ENCODE measurements around the gene ALAS2.
"Not testable (repeated sequence)": the region's sequence is repeated elsewhere in the genome, so short reads cannot be mapped to it uniquely, and the experiment has no call there.

The ALAS2 gene

GRCh38 chrX:55030271-55031205 is at the start of gene ALAS2:
TSS of gene ALAS2 (minus strand) at chrX:55030977. CDS start at chrX:55026000, 4,977 bp downstream.
- no peak for DNase-seq

GRCh38 chrX:55074851-55075467 is 44.2 kb upstream of the ALAS2 start, which contains the start of gene PAGE2B:
TSS of gene PAGE2B (plus strand) at chrX:55075030. CDS start at chrX:55076042, 1,012 bp downstream.
- DNase-seq, result no peak

GRCh38 chrX:55072286-55072685 is 41.5 kb upstream of the ALAS2 start:
- DNase-seq, result no peak

GRCh38 chrX:55067180-55067579 is 36.4 kb upstream of the ALAS2 start:
- DNase-seq, result not testable (repeated sequence)

- peak in 1 of 2 experiments; percentile 5 for DNase-seq
Measured at GRCh38 chrX:55057675-55058249, 27.0 kb upstream of the ALAS2 start.

DNA sequence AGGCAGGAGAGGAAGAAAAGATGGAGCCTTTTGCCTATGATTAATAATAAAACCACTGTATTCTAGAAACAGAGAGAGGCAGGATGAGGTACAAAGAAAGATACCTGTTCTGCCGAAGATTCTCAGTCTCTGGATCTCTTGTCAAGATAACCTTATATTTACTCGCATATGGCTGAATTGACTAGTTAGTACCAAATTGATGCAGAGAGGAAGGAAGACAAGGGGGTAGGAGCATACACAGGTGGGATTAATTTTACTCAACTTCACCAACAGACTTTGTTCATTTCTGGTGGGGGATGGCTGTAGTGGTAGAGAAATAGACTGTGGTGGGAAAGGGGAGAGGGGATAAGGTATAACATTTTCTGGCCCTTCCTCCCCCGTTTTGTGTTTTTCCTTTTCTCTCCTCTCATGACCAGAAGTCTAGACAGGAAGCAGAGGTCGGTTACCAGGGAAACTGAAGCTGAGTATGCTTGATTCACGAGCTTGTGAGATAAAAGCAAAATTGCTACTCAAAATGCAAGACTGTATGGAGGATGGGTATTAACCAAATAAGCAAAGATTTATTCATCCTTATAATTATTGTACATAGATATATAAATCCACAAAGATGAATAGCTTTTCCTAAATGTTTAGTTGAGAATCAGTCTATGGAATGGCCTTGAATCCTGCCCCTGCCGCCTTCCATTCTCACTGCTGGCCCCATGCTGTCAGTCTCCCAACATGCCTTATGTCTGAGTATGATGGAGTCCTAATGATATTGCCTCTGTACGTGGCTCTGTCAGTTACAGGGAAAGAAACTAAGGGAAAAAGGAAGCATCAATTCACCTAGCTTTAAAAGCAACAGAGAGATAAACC is 26.3 kb upstream of the ALAS2 start:
- DNase-seq, result no peak

DNA sequence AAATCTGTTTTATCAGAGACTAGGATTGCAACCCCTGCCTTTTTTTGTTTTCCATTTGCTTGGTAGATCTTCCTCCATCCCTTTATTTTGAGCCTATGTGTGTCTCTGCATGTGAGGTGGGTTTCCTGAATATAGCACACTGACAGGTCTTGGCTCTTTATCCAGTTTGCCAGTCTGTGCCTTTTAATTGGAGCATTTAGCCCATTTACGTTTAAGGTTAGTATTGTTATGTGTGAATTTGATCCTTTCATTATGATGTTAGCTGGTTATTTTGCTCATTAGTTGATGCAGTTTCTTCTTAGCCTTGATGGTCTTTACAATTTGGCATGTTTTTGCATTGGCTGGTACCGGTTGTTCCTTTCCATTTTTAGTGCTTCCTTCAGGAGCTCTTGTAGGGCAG is 19.8 kb upstream of the ALAS2 start:
- DNase-seq, result not testable (repeated sequence)

GRCh38 chrX:55041514-55041913 is 10.7 kb upstream of the ALAS2 start:
- DNase-seq, result no peak

DNA sequence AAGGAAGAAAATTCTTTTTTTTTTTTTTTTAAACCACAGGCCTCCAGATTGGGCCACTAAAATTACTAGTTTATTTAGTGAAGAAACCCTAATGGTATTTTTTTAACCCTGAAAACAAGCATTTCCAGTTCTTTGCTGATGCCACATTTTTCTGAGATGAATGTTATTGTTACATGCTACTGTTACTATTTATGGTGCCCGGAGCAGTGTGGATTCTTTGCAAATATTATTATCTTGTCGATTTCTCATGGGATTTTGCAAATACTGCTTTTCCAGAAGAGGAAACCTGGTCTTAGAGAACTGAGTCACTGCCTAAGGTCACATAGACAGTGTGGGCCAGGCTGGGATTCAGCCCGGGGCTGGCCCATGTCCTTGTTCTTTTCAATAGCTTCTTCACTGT is 8.7 kb upstream of the ALAS2 start:
- no peak for DNase-seq

GRCh38 chrX:55033429-55033828 is 2.7 kb upstream of the ALAS2 start:
- DNase-seq, result no peak

GRCh38 chrX:55029291-55029690 is 1.5 kb downstream of the ALAS2 start:
- no peak for DNase-seq

DNA sequence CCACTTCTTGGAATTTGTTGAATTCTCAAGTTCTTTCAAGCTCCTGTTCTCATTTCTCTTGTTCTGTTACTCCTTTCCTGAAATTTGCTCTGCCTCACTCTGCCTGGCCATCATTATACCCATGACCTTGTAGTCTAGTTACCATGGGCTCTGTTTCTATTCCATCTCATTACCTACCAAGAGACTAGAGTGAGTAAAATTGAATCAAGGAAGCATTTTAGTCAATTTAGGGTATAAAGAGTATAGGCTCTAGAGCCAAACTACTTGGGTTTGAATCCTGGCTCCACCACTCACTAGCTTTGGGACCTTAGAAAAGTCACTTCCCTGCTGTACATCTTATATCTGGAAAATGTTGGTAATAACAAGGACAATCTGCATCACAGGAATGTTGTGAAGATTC is 2.2 kb downstream of the ALAS2 start:
- DNase-seq, result no peak

GRCh38 chrX:55028040-55028439 is 2.7 kb downstream of the ALAS2 start:
- no peak for DNase-seq

DNA sequence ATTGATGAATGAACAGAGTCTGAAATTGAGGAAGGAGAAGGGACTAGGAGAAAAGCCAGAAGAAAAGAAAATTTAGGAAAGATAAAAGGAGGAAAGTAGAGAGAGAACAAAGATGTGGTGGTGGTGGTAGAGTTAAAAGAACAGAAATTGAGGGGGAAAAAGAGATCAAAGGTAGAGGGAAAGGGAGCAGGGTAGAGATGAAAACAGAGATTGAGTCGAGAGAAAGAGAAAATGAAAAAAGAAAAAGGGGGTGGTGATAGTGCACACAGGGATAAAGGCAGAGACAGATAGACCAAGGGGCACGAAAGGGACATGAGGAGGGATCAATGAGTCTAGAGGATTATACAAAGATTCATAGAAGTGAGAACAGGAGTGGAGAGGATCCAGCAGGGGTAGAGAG is 3.9 kb downstream of the ALAS2 start:
- no peak for DNase-seq

GRCh38 chrX:55026143-55026542 is 4.6 kb downstream of the ALAS2 start:
- DNase-seq, result no peak

- no peak for DNase-seq
Measured at GRCh38 chrX:55014897-55015299, 15.9 kb downstream of the ALAS2 start.

- DNase-seq, result peak in 1 of 2 experiments; percentile 0
Measured at GRCh38 chrX:55011294-55011693, 19.5 kb downstream of the ALAS2 start.

DNA sequence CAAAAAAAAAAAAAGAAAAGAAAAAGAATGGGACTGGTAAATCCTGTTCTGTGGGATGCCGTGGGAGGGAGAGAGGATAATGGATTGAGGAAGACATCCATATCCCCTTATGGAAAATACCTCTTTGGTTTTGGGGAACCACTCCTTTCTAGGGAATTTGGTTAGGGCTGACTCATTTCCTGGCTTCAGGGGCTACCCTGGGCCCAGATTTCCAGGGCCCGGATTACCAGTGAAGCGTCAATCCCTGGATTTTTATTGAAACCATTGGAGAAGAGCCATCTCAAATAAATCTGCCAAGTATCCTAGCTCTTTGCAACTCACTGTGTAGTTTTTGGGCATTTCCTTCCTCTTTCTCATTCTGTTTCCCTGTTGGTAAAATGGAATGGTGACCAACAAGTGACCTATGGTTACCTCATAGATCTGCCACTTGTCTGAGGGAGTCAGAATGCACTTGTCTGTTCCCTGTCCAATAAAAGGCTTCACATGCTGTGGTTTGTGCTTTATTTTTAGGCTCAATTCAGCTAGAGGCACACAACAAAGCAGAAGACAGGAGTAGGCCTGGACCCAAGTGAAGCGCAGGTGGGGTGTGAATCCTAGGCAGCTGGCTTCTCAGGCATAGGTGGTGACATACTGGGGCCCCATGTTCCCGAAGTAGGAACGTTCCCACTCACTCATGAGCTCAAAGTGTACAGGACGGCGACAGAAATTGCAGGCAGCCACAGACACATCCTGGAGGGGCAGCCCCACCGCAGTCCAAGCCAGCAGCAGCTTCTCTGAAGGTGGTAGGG is 22.0 kb downstream of the ALAS2 start:
- no peak for DNase-seq

GRCh38 chrX:55007656-55008055 is 23.1 kb downstream of the ALAS2 start:
- no peak for DNase-seq

DNA sequence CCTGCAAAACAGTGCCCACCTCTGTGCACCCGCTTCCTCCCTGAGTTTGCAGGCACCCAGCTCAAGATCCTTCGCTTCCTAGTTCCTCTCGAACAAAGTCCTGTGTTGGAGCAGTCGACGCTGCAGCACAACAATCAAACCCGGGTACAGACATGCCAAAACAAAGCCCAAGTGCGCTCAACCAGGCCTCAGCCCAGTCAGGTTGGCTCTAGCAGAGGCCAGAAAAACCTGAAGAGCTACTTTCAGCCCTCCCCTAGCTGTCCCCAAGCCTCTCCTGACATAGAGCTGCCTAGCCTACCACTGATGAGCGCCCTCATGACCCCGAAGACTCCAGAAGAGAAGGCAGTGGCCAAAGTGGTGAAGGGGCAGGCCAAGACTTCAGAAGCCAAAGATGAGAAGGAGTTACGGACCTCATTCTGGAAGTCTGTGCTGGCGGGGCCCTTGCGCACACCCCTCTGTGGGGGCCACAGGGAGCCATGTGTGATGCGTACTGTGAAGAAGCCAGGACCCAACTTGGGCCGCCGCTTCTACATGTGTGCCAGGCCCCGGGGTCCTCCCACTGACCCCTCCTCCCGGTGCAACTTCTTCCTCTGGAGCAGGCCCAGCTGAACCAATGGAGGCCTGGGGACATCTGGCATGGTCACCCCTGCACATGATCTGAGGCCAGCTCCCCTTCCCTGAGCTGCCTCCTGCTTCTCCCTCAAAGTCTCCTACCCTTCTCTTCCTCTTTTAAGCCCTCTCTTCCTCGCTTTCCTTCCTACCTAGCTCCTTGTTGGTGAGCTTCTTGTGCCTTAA is 23.8 kb downstream of the ALAS2 start:
- DNase-seq, result no peak

DNA sequence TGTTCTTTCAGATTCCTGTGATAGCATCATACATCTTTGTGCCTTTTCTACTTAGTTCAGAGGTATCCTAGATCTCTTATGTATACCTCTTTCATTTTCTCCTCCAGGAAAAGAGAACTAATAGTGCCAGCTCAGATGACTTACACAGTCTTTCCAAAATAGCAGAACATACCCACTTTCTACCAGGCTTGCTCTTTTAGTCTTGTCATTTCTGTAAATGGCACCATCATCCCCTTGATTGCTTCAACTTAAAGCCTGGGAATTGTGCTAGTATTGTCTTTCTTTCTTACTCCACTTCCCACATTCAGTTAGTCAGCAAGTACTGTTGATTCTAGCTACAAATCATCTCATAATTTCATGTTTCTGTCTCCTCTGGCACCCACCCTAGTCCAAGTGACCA is 25.5 kb downstream of the ALAS2 start:
- DNase-seq, result no peak

All from NCI-H446 (cell line).